Gastroesophageal sphincter (tissue), 4 donors: ENCODE data around the gene ADCY2. TPM values are rescaled to one million over a fixed set of nuclear protein-coding genes. Genes with fewer than 3 reads are reported as not detected.
"Not testable (repeated sequence)": the region's sequence is repeated elsewhere in the genome, so short reads cannot be mapped to it uniquely, and the experiment has no call there.

ENCODE experiments used
- ATAC-seq: fragments of 150-250 bp; one replicate; pipeline ENCODE4 v1.9.1; 2016; ENCODE audit warnings: mild to moderate bottlenecking, moderate library complexity
- H3K27ac ChIP-seq, 4 donors: fragments of 200-600 bp; sonication (generic) in 3 of 4; 1 replicate in 3 of 4; 2 replicates in 1 of 4; pipeline ENCODE4 v1.5.1; 2016 to 2019
- H3K27me3 ChIP-seq: fragments of 200-600 bp; sonication (generic); one replicate; pipeline ENCODE4 v1.5.1; 2019
- H3K36me3 ChIP-seq, 2 donors: fragments of 200-600 bp; sonication (generic); one replicate each; pipeline ENCODE4 v1.5.1; 2019; ENCODE audit warnings: control low read depth in 1 of 2
- H3K4me1 ChIP-seq, 3 donors: fragments of 200-600 bp; sonication (generic); 1 replicate in 2 of 3; 2 replicates in 1 of 3; pipeline ENCODE4 v1.5.1; 2016 to 2019; ENCODE audit warnings: control low read depth in 2 of 3
- H3K4me3 ChIP-seq, 2 donors: fragments of 200-600 bp; sonication (generic); one replicate each; pipeline ENCODE4 v1.5.1; 2019; ENCODE audit warnings: mild to moderate bottlenecking in 1 of 2, moderate library complexity in 1 of 2
- H3K9me3 ChIP-seq, 3 donors: fragments of 200-600 bp; sonication (generic); one replicate each; pipeline ENCODE4 v1.5.1; 2017 to 2019; ENCODE audit warnings: control low read depth in 2 of 3
- CTCF ChIP-seq, 4 experiments: fragments of 200-600 bp in 2 of 4; fragments of 450-650 bp in 2 of 4; sonication (generic) in 1 of 4; IDR thresholded peaks; one replicate each; pipeline ENCODE4 v1.5.1; 2017 to 2019; ENCODE audit warnings: antibody characterized with exemption in 4 of 4, mild to moderate bottlenecking in 2 of 4, moderate library complexity in 2 of 4
- EP300 ChIP-seq: sonication (generic); formaldehyde crosslinking; IDR thresholded peaks from one replicate; pipeline ENCODE4 v1.6.1; 2017; ENCODE audit warnings: antibody characterized with exemption, mild to moderate bottlenecking
- POLR2A ChIP-seq, 2 donors: fragments of 450-650 bp; IDR thresholded peaks; one replicate each; pipeline ENCODE4 v1.6.1; 2017; ENCODE audit warnings: antibody characterized with exemption in 2 of 2, mild to moderate bottlenecking in 2 of 2, moderate library complexity in 1 of 2
- POLR2AphosphoS5 ChIP-seq: sonication (generic); formaldehyde crosslinking; IDR thresholded peaks from one replicate; pipeline ENCODE4 v1.6.1; 2017; ENCODE audit warnings: antibody characterized with exemption
- WGBS, 2 donors: methylation state at CpG; one replicate each; pipeline ENCODE4 v1.1.5; 2018; ENCODE audit warnings: low coverage in 1 of 2; 5-methylcytosine and 5-hydroxymethylcytosine counted together
- total RNA-seq, 4 donors: library from RNA; depleted of rRNA; stranded (reverse); fragments of >200 nt; gene quantifications; one replicate each; pipeline ENCODE4 v1.1.0, GENCODE V29; 2016

The ADCY2 gene
- total RNA-seq, 4 donors from 2014 or later: 5.8 to 15.9 (median 8.9) TPM

GRCh38 chr5:7419846-7420245 is 23.9 kb downstream of the ADCY2 start:
- 42 to 43% methylated on average over 6 to 11 of the region's 12 CpGs for WGBS, 2 donors
- Histone ChIP-seq H3K27me3 (no peaks in the 10 kb centered on the region), H3K4me3 (no peak overlapping the region), H3K27ac (no peak overlapping the region), H3K36me3 (peaks cover 0 to 5% of the 10 kb centered on the region in 2 donors), H3K4me1 (peaks cover 0 to 16% (median 7%) of the 10 kb centered on the region in 3 donors), H3K9me3 (no peaks in the 10 kb centered on the region)
- no peak for ATAC-seq
- no peak for TF ChIP-seq CTCF (IDR thresholded peaks at IDR 0.05)
- no peak for TF ChIP-seq POLR2AphosphoS5
- no peak for TF ChIP-seq EP300
- no peak for TF ChIP-seq POLR2A (IDR thresholded peaks at IDR 0.05)

- no peak for ATAC-seq
- Histone ChIP-seq H3K9me3 (no peaks in the 10 kb centered on the region), H3K4me1 (peaks cover 0 to 25% (median 7%) of the 10 kb centered on the region in 3 donors), H3K4me3 (no peak overlapping the region), H3K27ac (no peak overlapping the region), H3K36me3 (peaks cover 0 to 5% of the 10 kb centered on the region in 2 donors), H3K27me3 (no peaks in the 10 kb centered on the region)
- TF ChIP-seq EP300 (no peak), POLR2A (IDR thresholded peaks at IDR 0.05) (no peak), POLR2AphosphoS5 (no peak)
- 18 to 26% methylated on average over 3 to 10 of the region's 10 CpGs for WGBS, 2 donors
Measured at GRCh38 chr5:7420510-7421280, 24.8 kb downstream of the ADCY2 start.

GRCh38 chr5:7422316-7423106 is 26.6 kb downstream of the ADCY2 start:
- Histone ChIP-seq H3K27me3 (no peaks in the 10 kb centered on the region), H3K36me3 (peaks cover 0 to 5% of the 10 kb centered on the region in 2 donors), H3K4me3 (no peak overlapping the region), H3K27ac (no peak overlapping the region), H3K4me1 (peaks cover 0 to 30% (median 7%) of the 10 kb centered on the region in 3 donors), H3K9me3 (no peaks in the 10 kb centered on the region)
- no peak for TF ChIP-seq POLR2A (IDR thresholded peaks at IDR 0.05)
- no peak for TF ChIP-seq EP300
- TF ChIP-seq POLR2AphosphoS5: no peak
- TF ChIP-seq CTCF (IDR thresholded peaks at IDR 0.05): no peak
- no peak for ATAC-seq
- WGBS, 2 donors: 34 to 43% methylated on average over 5 to 6 of the region's 6 CpGs

GRCh38 chr5:7423231-7423630 is 27.3 kb downstream of the ADCY2 start:
- ATAC-seq, H3K36me3 ChIP-seq, H3K27ac ChIP-seq, H3K4me3 ChIP-seq, H3K9me3 ChIP-seq, H3K27me3 ChIP-seq: not testable (repeated sequence)
- WGBS, 2 donors: 69 to 83% methylated on average over 2 of the region's 2 CpGs
- peaks cover 0 to 30% (median 7%) of the 10 kb centered on the region in 3 donors for H3K4me1 ChIP-seq

GRCh38 chr5:7425830-7426229 is 29.9 kb downstream of the ADCY2 start:
- 17 to 45% methylated on average over 1 to 2 of the region's 2 CpGs for WGBS, 2 donors
- H3K4me3 ChIP-seq: no peak overlapping the region
- TF ChIP-seq POLR2A (IDR thresholded peaks at IDR 0.05) (no peak), CTCF (IDR thresholded peaks at IDR 0.05) (no peak)
- no peaks in the 10 kb centered on the region for H3K9me3 ChIP-seq
- no peaks in the 10 kb centered on the region for H3K36me3 ChIP-seq
- no peaks in the 10 kb centered on the region for H3K27me3 ChIP-seq
- no peak for ATAC-seq
- peaks cover 0 to 30% (median 7%) of the 10 kb centered on the region in 3 donors for H3K4me1 ChIP-seq
- H3K27ac ChIP-seq: no peak overlapping the region
